Dedifferentiated amniotic fluid mesenchymal stem cell (primary cell): ENCODE results near the gene CDV3.
A peak's percentile ranks its signal among the peaks of the same experiment; 100 is the strongest.

Experiments
- DNase-seq: peaks from one replicate; pipeline ENCODE4 v3.0.0-alpha.2; 2016; ENCODE audit errors: extremely low spot score

The CDV3 gene

GRCh38 chr3:133606342-133606741 is 32.9 kb downstream of the CDV3 start:
- no peak for DNase-seq

GRCh38 chr3:133606902-133607301 is 33.4 kb downstream of the CDV3 start:
- no peak for DNase-seq

- no peak for DNase-seq
Observed at GRCh38 chr3:133607816-133608215, 34.3 kb downstream of the CDV3 start.

GRCh38 chr3:133608388-133608787 is 34.9 kb downstream of the CDV3 start:
- DNase-seq = no peak

GRCh38 chr3:133610031-133610430 is 36.5 kb downstream of the CDV3 start:
- DNase-seq = peak; percentile 57

- no peak for DNase-seq
Observed at GRCh38 chr3:133611534-133611933, 38.0 kb downstream of the CDV3 start.

- DNase-seq = no peak
Observed at GRCh38 chr3:133620066-133620784, 46.7 kb downstream of the CDV3 start.

GRCh38 chr3:133627789-133628188 is 54.3 kb downstream of the CDV3 start:
- DNase-seq = no peak

- no peak for DNase-seq
Observed at GRCh38 chr3:133629146-133629545, 55.7 kb downstream of the CDV3 start.

GRCh38 chr3:133633439-133633838 is 60.0 kb downstream of the CDV3 start:
- DNase-seq = no peak
